ENCODE measurements around the gene CBX6.

DNA sequence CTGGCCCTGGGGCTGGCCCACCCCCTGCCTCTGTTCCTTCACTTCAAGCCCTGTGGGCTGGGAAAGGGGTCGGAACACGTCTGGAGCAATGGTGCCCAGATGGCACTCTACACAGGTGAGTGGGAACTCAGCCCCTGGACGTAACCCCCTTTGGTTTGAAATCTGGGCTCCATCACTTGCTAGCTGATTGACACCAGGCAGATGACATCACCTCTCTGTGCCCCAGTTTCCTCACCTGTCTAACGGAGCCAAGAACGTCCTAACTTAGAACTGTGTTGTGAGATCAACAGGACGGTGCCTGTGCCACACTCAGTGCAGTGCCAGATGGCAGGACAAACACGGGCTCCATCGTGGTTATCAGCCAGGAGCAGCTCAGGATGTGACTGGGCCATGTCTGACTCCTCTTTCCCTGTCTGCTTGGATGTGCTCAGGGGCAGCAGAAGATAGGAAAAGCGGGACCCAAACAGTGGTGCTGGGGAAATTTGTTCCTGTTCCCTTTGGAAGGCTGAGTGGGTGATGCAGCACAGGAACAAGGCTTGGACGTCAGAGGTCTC, 52.6 kb downstream of the CBX6 start:
- no peak for TF ChIP-seq CTCF (IDR thresholded peaks at IDR 0.05)
- no peak for TF ChIP-seq POLR2A (IDR thresholded peaks at IDR 0.05)

All from adrenal gland (tissue), 5 donors.